H9 (cell line): ENCODE data around the gene RFFL. TPM values are rescaled to one million over a fixed set of nuclear protein-coding genes. Genes with fewer than 3 reads are reported as not detected.
A peak's percentile ranks its signal among the peaks of the same experiment; 100 is the strongest.

ENCODE experiments used
- DNase-seq: peaks from one replicate; pipeline ENCODE4 v3.0.0-alpha.2; 2017
- H2AFZ ChIP-seq: one replicate; pipeline ENCODE4 v1.6.1; 2013; ENCODE audit warnings: mild to moderate bottlenecking, low read length, control low read depth, moderate library complexity
- H2AK5ac ChIP-seq: 2 replicates; pipeline ENCODE4 v1.6.1; 2013; ENCODE audit warnings: low read length, control low read depth, mixed read lengths; ENCODE audit not compliant: insufficient read length
- H2BK120ac ChIP-seq: one replicate; pipeline ENCODE4 v1.6.1; 2013; ENCODE audit warnings: low read depth, mild to moderate bottlenecking, low read length, control low read depth, inconsistent platforms; ENCODE audit not compliant: poor library complexity, severe bottlenecking
- H2BK12ac ChIP-seq: 2 replicates; pipeline ENCODE4 v1.6.1; 2013; ENCODE audit warnings: low read length, control low read depth, mixed read lengths, low read depth; ENCODE audit not compliant: insufficient read length
- H2BK15ac ChIP-seq: 2 replicates; pipeline ENCODE4 v1.6.1; 2013; ENCODE audit warnings: low read depth, low read length, control low read depth
- H2BK20ac ChIP-seq: one replicate; pipeline ENCODE4 v1.6.1; 2013; ENCODE audit warnings: low read depth, mild to moderate bottlenecking, low read length, control low read depth, inconsistent platforms; ENCODE audit not compliant: poor library complexity, severe bottlenecking
- H2BK5ac ChIP-seq: 2 replicates; pipeline ENCODE4 v1.6.1; 2013; ENCODE audit warnings: low read length, control low read depth, mixed read lengths; ENCODE audit not compliant: insufficient read length
- H3K14ac ChIP-seq: 2 replicates; pipeline ENCODE4 v1.6.1; 2013; ENCODE audit warnings: low read length, control low read depth; ENCODE audit not compliant: insufficient read depth
- H3K18ac ChIP-seq: 2 replicates; pipeline ENCODE4 v1.6.1; 2013; ENCODE audit warnings: low read depth, mild to moderate bottlenecking, mixed read lengths, low read length, control low read depth; ENCODE audit not compliant: insufficient read length
- H3K23ac ChIP-seq: 2 replicates; pipeline ENCODE4 v1.6.1; 2013; ENCODE audit warnings: low read length, control low read depth, mixed read lengths, low read depth; ENCODE audit not compliant: insufficient read length
- H3K23me2 ChIP-seq: 2 replicates; pipeline ENCODE4 v1.6.1; 2013; ENCODE audit warnings: low read depth, mild to moderate bottlenecking, mixed read lengths, low read length, control low read depth; ENCODE audit not compliant: insufficient read length, poor library complexity, severe bottlenecking
- H3K27ac ChIP-seq: 2 replicates; pipeline ENCODE4 v1.5.1; 2013; ENCODE audit warnings: low read length, control low read depth, mixed read lengths, low read depth; ENCODE audit not compliant: insufficient read length
- H3K27me3 ChIP-seq: 2 replicates; pipeline ENCODE4 v1.6.1; 2013; ENCODE audit warnings: low read length, control low read depth, inconsistent platforms; ENCODE audit not compliant: insufficient read depth
- H3K4ac ChIP-seq: 2 replicates; pipeline ENCODE4 v1.6.1; 2013; ENCODE audit warnings: low read depth, mild to moderate bottlenecking, control low read depth, inconsistent platforms, low read length, moderate library complexity
- H3K4me1 ChIP-seq: 2 replicates; pipeline ENCODE4 v1.6.1; 2013; ENCODE audit warnings: low read length, control low read depth, inconsistent platforms; ENCODE audit not compliant: insufficient read depth
- H3K4me2 ChIP-seq: 2 replicates; pipeline ENCODE4 v1.6.1; 2013; ENCODE audit warnings: low read length, control low read depth, mixed read lengths; ENCODE audit not compliant: insufficient read length, insufficient read depth
- H3K56ac ChIP-seq: 2 replicates; pipeline ENCODE4 v1.6.1; 2013; ENCODE audit warnings: low read depth, mild to moderate bottlenecking, mixed read lengths, low read length, control low read depth; ENCODE audit not compliant: insufficient read length
- H3K79me1 ChIP-seq: 2 replicates; pipeline ENCODE4 v1.6.1; 2013; ENCODE audit warnings: low read depth, mild to moderate bottlenecking, moderate library complexity, low read length, control low read depth, inconsistent platforms; ENCODE audit not compliant: insufficient read depth, poor library complexity, severe bottlenecking
- H3K79me2 ChIP-seq: 2 replicates; pipeline ENCODE4 v1.6.1; 2013; ENCODE audit warnings: low read length, control low read depth, inconsistent platforms; ENCODE audit not compliant: insufficient read depth
- H3K9ac ChIP-seq: 2 replicates; pipeline ENCODE4 v1.6.1; 2013; ENCODE audit warnings: low read length, control low read depth, mixed read lengths; ENCODE audit not compliant: insufficient read length; ENCODE audit errors: extremely low read depth
- H3K9me3 ChIP-seq: one replicate; pipeline ENCODE4 v1.6.1; 2013; ENCODE audit warnings: low read depth, low read length, inconsistent platforms; ENCODE audit not compliant: control insufficient read depth
- H3T11ph ChIP-seq: one replicate; pipeline ENCODE4 v1.6.1; 2013; ENCODE audit warnings: mild to moderate bottlenecking, low read length, control low read depth, inconsistent platforms
- H4K20me1 ChIP-seq: one replicate; pipeline ENCODE4 v1.6.1; 2013; ENCODE audit not compliant: control insufficient read depth, insufficient read length, insufficient read depth
- H4K5ac ChIP-seq: 2 replicates; pipeline ENCODE4 v1.6.1; 2013; ENCODE audit warnings: low read depth, mild to moderate bottlenecking, mixed read lengths, low read length, control low read depth; ENCODE audit not compliant: insufficient read length
- H4K8ac ChIP-seq: replicated peaks from 2 replicates; pipeline ENCODE4 v1.6.1; 2013; ENCODE audit warnings: low read length, control low read depth, mixed read lengths, low read depth; ENCODE audit not compliant: insufficient read length
- H4K91ac ChIP-seq: 2 replicates; pipeline ENCODE4 v1.6.1; 2013; ENCODE audit warnings: low read depth, mild to moderate bottlenecking, moderate library complexity, mixed read lengths, low read length, control low read depth; ENCODE audit not compliant: insufficient read length
- H3K27ac Mint-ChIP-seq, 3 experiments: 2 replicates in 2 of 3; 3 replicates in 1 of 3; pipeline ENCODE4 v1.8.0; 2020 to 2021; ENCODE audit warnings: mixed read lengths in 3 of 3, mild to moderate bottlenecking in 1 of 3, moderate library complexity in 1 of 3
- H3K27me3 Mint-ChIP-seq: 2 replicates; pipeline ENCODE4 v1.8.0; 2021; ENCODE audit warnings: low read depth, mild to moderate bottlenecking, moderate library complexity, mixed read lengths
- H3K36me3 Mint-ChIP-seq, 3 experiments: 2 replicates in 2 of 3; 3 replicates in 1 of 3; pipeline ENCODE4 v1.8.0; 2020 to 2021; ENCODE audit warnings: low read depth in 3 of 3, mixed read lengths in 3 of 3; ENCODE audit not compliant: insufficient read depth in 1 of 3
- H3K4me1 Mint-ChIP-seq, 2 experiments: 2 replicates each; pipeline ENCODE4 v1.8.0; 2020; ENCODE audit warnings: mixed read lengths in 2 of 2
- H3K4me3 Mint-ChIP-seq, 2 experiments: 2 replicates in 1 of 2; 3 replicates in 1 of 2; pipeline ENCODE4 v1.8.0; 2020 to 2021; ENCODE audit warnings: mild to moderate bottlenecking in 2 of 2, mixed read lengths in 2 of 2, moderate library complexity in 1 of 2
- H3K9me3 Mint-ChIP-seq, 2 experiments: 2 replicates in 1 of 2; 3 replicates in 1 of 2; pipeline ENCODE4 v1.8.0; 2020; ENCODE audit warnings: mild to moderate bottlenecking in 2 of 2, mixed read lengths in 2 of 2, moderate library complexity in 1 of 2
- WGBS: extraction: QIAGEN DNeasy Blood & Tissue Kit; methylation state at CpG from one replicate; pipeline ENCODE4 v1.1.7; 2013; ENCODE audit warnings: missing lambda C conversion rate, low lambda C conversion rate, mixed read lengths; ENCODE audit not compliant: insufficient read length; ENCODE audit errors: extremely low coverage; 5-methylcytosine and 5-hydroxymethylcytosine counted together
- total RNA-seq: library from RNA; stranded (reverse); gene quantifications from 2 replicates; pipeline ENCODE4 v1.2.1, GENCODE V29; 2021
- TF ChIP-seq, protein P1 (sequence below): fragments of 200-600 bp; sonication (generic); conservative IDR thresholded peaks from 3 replicates; pipeline ENCODE4 v1.8.0; 2021; ENCODE audit warnings: antibody characterized with exemption, mild to moderate bottlenecking

RFFL gene
- total RNA-seq, 1 experiment from 2014 or later, result 21.1 TPM

DNA sequence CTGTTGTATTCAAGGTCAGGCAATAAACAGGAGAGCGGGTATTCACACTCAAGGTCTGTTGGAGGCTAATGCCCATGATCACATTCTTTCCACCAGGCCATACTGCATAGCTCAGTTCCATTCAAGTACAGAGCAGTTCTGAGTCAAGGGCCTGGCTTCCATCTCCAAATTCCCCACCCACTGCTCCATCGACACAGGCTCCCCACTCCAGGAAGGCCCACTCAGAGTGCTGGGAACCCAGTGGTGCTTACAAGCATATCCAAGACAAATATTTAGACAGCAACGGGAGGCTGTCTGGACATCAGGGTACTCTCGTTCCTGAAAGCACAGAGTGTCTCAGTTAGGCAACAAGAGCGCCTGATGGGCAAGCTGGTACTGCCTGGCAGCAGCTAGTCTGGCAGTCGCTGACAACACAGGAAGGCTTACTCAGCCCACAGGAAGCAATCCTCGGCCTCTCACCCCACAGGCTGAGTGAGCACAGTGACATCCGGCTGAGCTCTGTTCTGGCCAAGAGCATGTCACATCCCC, 40.9 kb downstream of the RFFL start:
- Histone ChIP-seq H4K91ac (no peak overlapping the region), H2BK5ac (no peak overlapping the region), H2AK5ac (no peak overlapping the region), H2BK12ac (no peak overlapping the region), H4K20me1 (no peaks in the 10 kb centered on the region), H3K56ac (no peak overlapping the region), H3K4me1 (no peaks in the 10 kb centered on the region), H3K4ac (no peak overlapping the region), H3K14ac (no peak overlapping the region), H3K4me2 (no peak overlapping the region), H2BK20ac (no peak overlapping the region), H3T11ph (no peak overlapping the region), H3K23ac (no peak overlapping the region), H4K5ac (no peak overlapping the region), H3K79me1 (no peaks in the 10 kb centered on the region), H3K27me3 (no peaks in the 10 kb centered on the region), H4K8ac (no peak overlapping the region), H2AFZ (no peak overlapping the region), H2BK15ac (no peak overlapping the region), H2BK120ac (no peak overlapping the region), H3K9ac (no peak overlapping the region), H3K27ac (no peak overlapping the region), H3K23me2 (no peaks in the 10 kb centered on the region), H3K79me2 (no peaks in the 10 kb centered on the region), H3K9me3 (no peaks in the 10 kb centered on the region), H3K18ac (no peak overlapping the region)
- no peak for DNase-seq
- WGBS, result no CpG with 5 or more reads among the region's 8 CpGs
- Mint-ChIP-seq H3K27me3 (no peaks in the 10 kb centered on the region), H3K4me3 (no peak overlapping the region), H3K9me3 (no peaks in the 10 kb centered on the region), H3K36me3 (peaks cover 0 to 5% (median 0%) of the 10 kb centered on the region in 3 experiments; a peak in 3 of 7 replicates), H3K4me1 (no peaks in the 10 kb centered on the region), H3K27ac (peak overlapping the region in 1 of 3 experiments; percentile 69; a peak in 1 of 7 replicates)
- TF ChIP-seq, protein P1, sequence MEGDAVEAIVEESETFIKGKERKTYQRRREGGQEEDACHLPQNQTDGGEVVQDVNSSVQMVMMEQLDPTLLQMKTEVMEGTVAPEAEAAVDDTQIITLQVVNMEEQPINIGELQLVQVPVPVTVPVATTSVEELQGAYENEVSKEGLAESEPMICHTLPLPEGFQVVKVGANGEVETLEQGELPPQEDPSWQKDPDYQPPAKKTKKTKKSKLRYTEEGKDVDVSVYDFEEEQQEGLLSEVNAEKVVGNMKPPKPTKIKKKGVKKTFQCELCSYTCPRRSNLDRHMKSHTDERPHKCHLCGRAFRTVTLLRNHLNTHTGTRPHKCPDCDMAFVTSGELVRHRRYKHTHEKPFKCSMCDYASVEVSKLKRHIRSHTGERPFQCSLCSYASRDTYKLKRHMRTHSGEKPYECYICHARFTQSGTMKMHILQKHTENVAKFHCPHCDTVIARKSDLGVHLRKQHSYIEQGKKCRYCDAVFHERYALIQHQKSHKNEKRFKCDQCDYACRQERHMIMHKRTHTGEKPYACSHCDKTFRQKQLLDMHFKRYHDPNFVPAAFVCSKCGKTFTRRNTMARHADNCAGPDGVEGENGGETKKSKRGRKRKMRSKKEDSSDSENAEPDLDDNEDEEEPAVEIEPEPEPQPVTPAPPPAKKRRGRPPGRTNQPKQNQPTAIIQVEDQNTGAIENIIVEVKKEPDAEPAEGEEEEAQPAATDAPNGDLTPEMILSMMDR, result no peak
